ENCODE results near the gene FRAT1. TPM values are rescaled to one million over a fixed set of nuclear protein-coding genes. Genes with fewer than 3 reads are reported as not detected.

The FRAT1 gene
- polyA plus RNA-seq, 1 donor from 2014 or later = 10.8 TPM

- Histone ChIP-seq H3K27me3 (ENCODE audit: insufficient read depth, low read depth, low read length) (no peaks in the 10 kb centered on the region), H2AFZ (ENCODE audit: low read depth, low read length) (no peak overlapping the region), H3K9me3 (ENCODE audit: low read length) (no peaks in the 10 kb centered on the region), H3K27ac (ENCODE audit: low read length) (no peak overlapping the region), H4K20me1 (ENCODE audit: insufficient read depth) (no peaks in the 10 kb centered on the region), H3K36me3 (ENCODE audit: insufficient read depth, low read length) (no peaks in the 10 kb centered on the region), H3K4me3 (ENCODE audit: low read length) (no peak overlapping the region), H3F3A (ENCODE audit: insufficient read depth, low read length, poor library complexity, severe bottlenecking) (no peaks in the 10 kb centered on the region), H3K4me2 (ENCODE audit: low read length) (no peak overlapping the region), H3K79me2 (replicated peaks; ENCODE audit: insufficient read depth, low read length) (no peaks in the 10 kb centered on the region), H3K9ac (ENCODE audit: low read length) (no peak overlapping the region), H3K9me2 (ENCODE audit: insufficient read depth, low read length) (no peaks in the 10 kb centered on the region)
- no peak for TF ChIP-seq TAF1 (IDR thresholded peaks at IDR 0.05; ENCODE audit: low read depth)
- no peak for TF ChIP-seq POLR2AphosphoS5 (IDR thresholded peaks at IDR 0.05)
- TF ChIP-seq EP300 (conservative IDR thresholded peaks at IDR 0.05; ENCODE audit: poor library complexity, severe bottlenecking) = no peak
- TF ChIP-seq SMC3 (conservative IDR thresholded peaks at IDR 0.05; ENCODE audit: poor library complexity) = no peak
- no peak for TF ChIP-seq REST (IDR thresholded peaks at IDR 0.05; ENCODE audit: borderline replicate concordance)
- TF ChIP-seq RAD21 (conservative IDR thresholded peaks at IDR 0.05) = no peak
- TF ChIP-seq EZH2 (IDR thresholded peaks at IDR 0.05; ENCODE audit: borderline replicate concordance, insufficient read depth, low read length, poor library complexity, severe bottlenecking) = no peak
- TF ChIP-seq MXI1 (conservative IDR thresholded peaks at IDR 0.05; ENCODE audit: poor library complexity, severe bottlenecking) = no peak
- no peak for TF ChIP-seq CTCF (IDR thresholded peaks at IDR 0.05; ENCODE audit: poor library complexity, severe bottlenecking)
Observed at GRCh38 chr10:97356918-97357317, 37.8 kb downstream of the FRAT1 start.

GRCh38 chr10:97358349-97358748 lies 39.3 kb downstream of the FRAT1 start:
- no peaks in the 10 kb centered on the region for H3K79me2 ChIP-seq (replicated peaks; ENCODE audit: insufficient read depth, low read length)
- no peaks in the 10 kb centered on the region for H3K36me3 ChIP-seq (ENCODE audit: insufficient read depth, low read length)
- TF ChIP-seq SMC3 (conservative IDR thresholded peaks at IDR 0.05; ENCODE audit: poor library complexity) = no peak
- no peak for TF ChIP-seq POLR2AphosphoS5 (IDR thresholded peaks at IDR 0.05)
- no peak for TF ChIP-seq TAF1 (IDR thresholded peaks at IDR 0.05; ENCODE audit: low read depth)
- TF ChIP-seq EP300 (conservative IDR thresholded peaks at IDR 0.05; ENCODE audit: poor library complexity, severe bottlenecking) = no peak
- no peak for TF ChIP-seq EZH2 (IDR thresholded peaks at IDR 0.05; ENCODE audit: borderline replicate concordance, insufficient read depth, low read length, poor library complexity, severe bottlenecking)
- TF ChIP-seq RAD21 (conservative IDR thresholded peaks at IDR 0.05) = no peak
- H3K4me3 ChIP-seq (ENCODE audit: low read length) = no peak overlapping the region
- H3F3A ChIP-seq (ENCODE audit: insufficient read depth, low read length, poor library complexity, severe bottlenecking) = no peaks in the 10 kb centered on the region
- no peak overlapping the region for H3K4me2 ChIP-seq (ENCODE audit: low read length)
- no peaks in the 10 kb centered on the region for H3K9me2 ChIP-seq (ENCODE audit: insufficient read depth, low read length)
- no peak overlapping the region for H3K9ac ChIP-seq (ENCODE audit: low read length)
- no peak overlapping the region for H2AFZ ChIP-seq (ENCODE audit: low read depth, low read length)
- no peaks in the 10 kb centered on the region for H3K9me3 ChIP-seq (ENCODE audit: low read length)
- no peaks in the 10 kb centered on the region for H3K27me3 ChIP-seq (ENCODE audit: insufficient read depth, low read depth, low read length)
- no peaks in the 10 kb centered on the region for H4K20me1 ChIP-seq (ENCODE audit: insufficient read depth)
- H3K27ac ChIP-seq (ENCODE audit: low read length) = no peak overlapping the region
